Ishikawa (cell line): ENCODE measurements around the gene TENT4A.

Experiments used
- CEBPB ChIP-seq: IDR thresholded peaks from 2 replicates; pipeline ENCODE4 v1.6.1; 2012
- CREB1 ChIP-seq: IDR thresholded peaks from 2 replicates; pipeline ENCODE4 v1.6.1; 2012; ENCODE audit warnings: low read depth
- EGR1 ChIP-seq: IDR thresholded peaks from 2 replicates; pipeline ENCODE4 v1.6.1; 2012
- EP300 ChIP-seq: IDR thresholded peaks from 2 replicates; pipeline ENCODE4 v1.6.1; 2012; ENCODE audit warnings: borderline replicate concordance
- FOXM1 ChIP-seq: IDR thresholded peaks from 2 replicates; pipeline ENCODE4 v1.6.1; 2012; ENCODE audit warnings: low read depth, borderline replicate concordance
- MAX ChIP-seq: IDR thresholded peaks from 2 replicates; pipeline ENCODE4 v1.6.1; 2012
- RAD21 ChIP-seq: IDR thresholded peaks from 2 replicates; pipeline ENCODE4 v1.6.1; 2012; ENCODE audit warnings: low read depth
- REST ChIP-seq: IDR thresholded peaks from 2 replicates; pipeline ENCODE4 v1.6.1; 2012; ENCODE audit warnings: low read depth, mild to moderate bottlenecking
- TAF1 ChIP-seq: IDR thresholded peaks from 2 replicates; pipeline ENCODE4 v1.6.1; 2012; ENCODE audit warnings: low read depth, mild to moderate bottlenecking
- TEAD4 ChIP-seq: IDR thresholded peaks from 2 replicates; pipeline ENCODE4 v1.6.1; 2012
- USF1 ChIP-seq: IDR thresholded peaks from 2 replicates; pipeline ENCODE4 v1.6.1; 2012
- YY1 ChIP-seq: IDR thresholded peaks from 2 replicates; pipeline ENCODE4 v1.6.1; 2012; ENCODE audit warnings: low read depth
- ZBTB7A ChIP-seq: IDR thresholded peaks from 2 replicates; pipeline ENCODE4 v1.6.1; 2012; ENCODE audit warnings: low read depth

- TF ChIP-seq REST, result no peak
- peak; percentile 68 for TF ChIP-seq USF1
- peak; percentile 57 for TF ChIP-seq TAF1
- TF ChIP-seq MAX, result peak; percentile 94
- no peak; the same call in 1 of the 2 replicates for TF ChIP-seq EP300
- TF ChIP-seq CREB1, result peak; percentile 69
- TF ChIP-seq CEBPB, result no peak
- TF ChIP-seq FOXM1, result no peak; the same call in 1 of the 2 replicates
- peak; percentile 18; the same call in 1 of the 2 replicates for TF ChIP-seq EGR1
- no peak; the same call in 1 of the 2 replicates for TF ChIP-seq YY1
- no peak for TF ChIP-seq RAD21
- TF ChIP-seq ZBTB7A, result peak; percentile 65; the same call in 1 of the 2 replicates
- no peak for TF ChIP-seq TEAD4
Observed at GRCh38 chr5:6712577-6713273, 507 bp upstream of the TENT4A start.
